GM23338 (cell line): ENCODE results near the gene UBAP2. TPM values are rescaled to one million over a fixed set of nuclear protein-coding genes. Genes with fewer than 3 reads are reported as not detected.

Source experiments
- ATAC-seq: fragments of 200-7000 bp; cut with Tn5 transposase; 3 replicates; pipeline ENCODE4 v1.9.1; 2020
- DNase-seq: peaks from one replicate; pipeline ENCODE4 v3.0.0-alpha.2; 2015; ENCODE audit warnings: low spot score
- H2AFZ ChIP-seq: fragments of 200-600 bp; sonication (generic); 2 replicates; pipeline ENCODE4 v1.8.0; 2016; ENCODE audit warnings: antibody characterized with exemption, mild to moderate bottlenecking, moderate library complexity
- H3F3A ChIP-seq: fragments of 200-600 bp; sonication (generic); replicated peaks from 2 replicates; pipeline ENCODE4 v1.8.0; 2017; ENCODE audit warnings: antibody characterized with exemption, mixed run types, low read depth
- H3K27ac ChIP-seq: fragments of 200-600 bp; sonication (generic); 2 replicates; pipeline ENCODE4 v1.6.1; 2016; ENCODE audit warnings: low read depth
- H3K27me3 ChIP-seq: fragments of 200-600 bp; sonication (generic); 2 replicates; pipeline ENCODE4 v1.8.0; 2016; ENCODE audit warnings: mild to moderate bottlenecking, mixed run types, moderate library complexity; ENCODE audit not compliant: insufficient read depth
- H3K36me3 ChIP-seq: fragments of 200-600 bp; sonication (generic); 2 replicates; pipeline ENCODE4 v1.8.0; 2016; ENCODE audit warnings: mild to moderate bottlenecking; ENCODE audit not compliant: insufficient read depth
- H3K4me1 ChIP-seq: fragments of 200-600 bp; sonication (generic); 2 replicates; pipeline ENCODE4 v1.8.0; 2016; ENCODE audit warnings: mild to moderate bottlenecking, moderate library complexity; ENCODE audit not compliant: insufficient read depth
- H3K4me2 ChIP-seq: fragments of 200-600 bp; sonication (generic); 2 replicates; pipeline ENCODE4 v1.7.1; 2017; ENCODE audit warnings: mixed run types
- H3K4me3 ChIP-seq: fragments of 200-600 bp; sonication (generic); 2 replicates; pipeline ENCODE4 v1.6.1; 2016; ENCODE audit warnings: mixed run types
- H3K79me2 ChIP-seq: fragments of 200-600 bp; sonication (generic); replicated peaks from 2 replicates; pipeline ENCODE4 v1.8.0; 2017; ENCODE audit warnings: mild to moderate bottlenecking; ENCODE audit not compliant: insufficient read depth
- H3K9me2 ChIP-seq: fragments of 200-600 bp; sonication (generic); 2 replicates; pipeline ENCODE4 v1.8.0; 2017; ENCODE audit not compliant: insufficient read depth
- H4K20me1 ChIP-seq: fragments of 200-600 bp; sonication (generic); replicated peaks from 2 replicates; pipeline ENCODE4 v1.8.0; 2017; ENCODE audit warnings: mild to moderate bottlenecking; ENCODE audit not compliant: insufficient read depth
- H3K27ac Mint-ChIP-seq: 2 replicates; pipeline ENCODE4 v1.8.0; 2020; ENCODE audit warnings: inconsistent platforms, mild to moderate bottlenecking, moderate library complexity, mixed read lengths
- H3K27me3 Mint-ChIP-seq: 3 replicates; pipeline ENCODE4 v1.8.0; 2022; ENCODE audit warnings: low read depth, mild to moderate bottlenecking, moderate library complexity, mixed read lengths, inconsistent platforms; ENCODE audit not compliant: insufficient read depth, poor library complexity
- H3K36me3 Mint-ChIP-seq: 3 replicates; pipeline ENCODE4 v1.8.0; 2021; ENCODE audit warnings: low read depth, mild to moderate bottlenecking, inconsistent platforms, moderate library complexity, mixed read lengths
- H3K4me1 Mint-ChIP-seq: 3 replicates; pipeline ENCODE4 v1.8.0; 2020; ENCODE audit warnings: mild to moderate bottlenecking, inconsistent platforms, mixed read lengths
- H3K4me3 Mint-ChIP-seq: 3 replicates; pipeline ENCODE4 v1.8.0; 2021; ENCODE audit warnings: moderate library complexity, mild to moderate bottlenecking, inconsistent platforms, mixed read lengths
- H3K9me3 Mint-ChIP-seq: 3 replicates; pipeline ENCODE4 v1.8.0; 2020; ENCODE audit warnings: moderate library complexity, mild to moderate bottlenecking, inconsistent platforms, mixed read lengths
- polyA plus RNA-seq: library from polyadenylated mRNA; unstranded; fragments of >200 nt; fragmentation: Nextera tagmentation; extraction: Ambion mirVana; gene quantifications from 2 replicates; pipeline ENCODE4 v1.2.1, GENCODE V29; 2016
- total RNA-seq: library from RNA; depleted of rRNA; stranded (reverse); fragments of >200 nt; shearing (Covaris generic); gene quantifications from 2 replicates; pipeline ENCODE4 v1.2.3, GENCODE V29; 2014
- TF ChIP-seq, protein P1 (sequence below): IDR thresholded peaks from one replicate; pipeline ENCODE4 v1.6.1; 2018; ENCODE audit warnings: antibody characterized with exemption; ENCODE audit not compliant: unreplicated experiment
- TF ChIP-seq, protein P2 (sequence below): fragments of 250-450 bp; sonication (Bioruptor Pico); IDR thresholded peaks from 2 replicates; pipeline ENCODE4 v1.5.0; 2020; ENCODE audit warnings: mild to moderate bottlenecking, moderate library complexity
- TF ChIP-seq, protein P3 (sequence below): IDR thresholded peaks from 2 replicates; pipeline ENCODE4 v1.6.1; 2016; ENCODE audit warnings: antibody characterized with exemption

Gene UBAP2
- total and polyA plus RNA-seq, 2 experiments from 2014 or later = 47.4 to 56.4 TPM

DNA sequence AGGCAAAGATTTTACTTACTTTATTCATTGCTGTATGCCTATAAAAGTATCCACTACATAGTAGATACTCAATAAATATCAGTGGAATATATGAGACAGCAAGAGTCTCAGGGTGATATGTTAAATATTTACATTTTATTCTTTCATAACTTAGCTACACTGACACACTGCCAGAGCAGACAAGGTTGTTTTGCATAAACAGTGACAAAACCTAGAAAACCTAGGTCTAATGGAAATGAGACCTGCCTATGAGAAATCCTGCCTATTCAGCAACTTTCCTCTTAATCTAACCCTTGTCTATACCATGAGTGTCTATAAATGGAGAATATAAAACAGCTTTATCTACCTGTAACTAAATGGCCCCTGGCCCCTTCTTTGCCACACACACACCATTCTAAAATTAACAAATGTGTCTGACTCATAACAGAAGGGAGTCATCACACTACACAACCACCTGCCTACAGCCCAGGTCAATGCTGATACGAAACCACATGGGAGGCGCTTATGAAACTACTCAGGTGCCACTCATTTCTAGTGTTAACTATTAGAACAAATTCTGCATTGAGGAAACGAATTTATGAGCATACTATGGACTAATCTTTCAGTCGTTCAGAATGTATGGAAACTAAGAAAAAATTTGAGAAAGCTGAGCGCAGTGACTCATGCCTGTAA lies 60.3 kb downstream of the UBAP2 start:
- no peak overlapping the region for H3K4me3 ChIP-seq
- no peaks in the 10 kb centered on the region for H3F3A ChIP-seq
- no peak overlapping the region for H2AFZ ChIP-seq
- no peak overlapping the region for H3K27ac ChIP-seq
- Mint-ChIP-seq H3K36me3 (peaks cover 34% of the 10 kb centered on the region), H3K4me3 (no peak overlapping the region), H3K9me3 (no peaks in the 10 kb centered on the region), H3K27ac (no peak overlapping the region), H3K27me3 (no peaks in the 10 kb centered on the region), H3K4me1 (no peaks in the 10 kb centered on the region)
- no peaks in the 10 kb centered on the region for H4K20me1 ChIP-seq
- TF ChIP-seq, protein P1, sequence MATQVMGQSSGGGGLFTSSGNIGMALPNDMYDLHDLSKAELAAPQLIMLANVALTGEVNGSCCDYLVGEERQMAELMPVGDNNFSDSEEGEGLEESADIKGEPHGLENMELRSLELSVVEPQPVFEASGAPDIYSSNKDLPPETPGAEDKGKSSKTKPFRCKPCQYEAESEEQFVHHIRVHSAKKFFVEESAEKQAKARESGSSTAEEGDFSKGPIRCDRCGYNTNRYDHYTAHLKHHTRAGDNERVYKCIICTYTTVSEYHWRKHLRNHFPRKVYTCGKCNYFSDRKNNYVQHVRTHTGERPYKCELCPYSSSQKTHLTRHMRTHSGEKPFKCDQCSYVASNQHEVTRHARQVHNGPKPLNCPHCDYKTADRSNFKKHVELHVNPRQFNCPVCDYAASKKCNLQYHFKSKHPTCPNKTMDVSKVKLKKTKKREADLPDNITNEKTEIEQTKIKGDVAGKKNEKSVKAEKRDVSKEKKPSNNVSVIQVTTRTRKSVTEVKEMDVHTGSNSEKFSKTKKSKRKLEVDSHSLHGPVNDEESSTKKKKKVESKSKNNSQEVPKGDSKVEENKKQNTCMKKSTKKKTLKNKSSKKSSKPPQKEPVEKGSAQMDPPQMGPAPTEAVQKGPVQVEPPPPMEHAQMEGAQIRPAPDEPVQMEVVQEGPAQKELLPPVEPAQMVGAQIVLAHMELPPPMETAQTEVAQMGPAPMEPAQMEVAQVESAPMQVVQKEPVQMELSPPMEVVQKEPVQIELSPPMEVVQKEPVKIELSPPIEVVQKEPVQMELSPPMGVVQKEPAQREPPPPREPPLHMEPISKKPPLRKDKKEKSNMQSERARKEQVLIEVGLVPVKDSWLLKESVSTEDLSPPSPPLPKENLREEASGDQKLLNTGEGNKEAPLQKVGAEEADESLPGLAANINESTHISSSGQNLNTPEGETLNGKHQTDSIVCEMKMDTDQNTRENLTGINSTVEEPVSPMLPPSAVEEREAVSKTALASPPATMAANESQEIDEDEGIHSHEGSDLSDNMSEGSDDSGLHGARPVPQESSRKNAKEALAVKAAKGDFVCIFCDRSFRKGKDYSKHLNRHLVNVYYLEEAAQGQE = no peak
- TF ChIP-seq, protein P2, sequence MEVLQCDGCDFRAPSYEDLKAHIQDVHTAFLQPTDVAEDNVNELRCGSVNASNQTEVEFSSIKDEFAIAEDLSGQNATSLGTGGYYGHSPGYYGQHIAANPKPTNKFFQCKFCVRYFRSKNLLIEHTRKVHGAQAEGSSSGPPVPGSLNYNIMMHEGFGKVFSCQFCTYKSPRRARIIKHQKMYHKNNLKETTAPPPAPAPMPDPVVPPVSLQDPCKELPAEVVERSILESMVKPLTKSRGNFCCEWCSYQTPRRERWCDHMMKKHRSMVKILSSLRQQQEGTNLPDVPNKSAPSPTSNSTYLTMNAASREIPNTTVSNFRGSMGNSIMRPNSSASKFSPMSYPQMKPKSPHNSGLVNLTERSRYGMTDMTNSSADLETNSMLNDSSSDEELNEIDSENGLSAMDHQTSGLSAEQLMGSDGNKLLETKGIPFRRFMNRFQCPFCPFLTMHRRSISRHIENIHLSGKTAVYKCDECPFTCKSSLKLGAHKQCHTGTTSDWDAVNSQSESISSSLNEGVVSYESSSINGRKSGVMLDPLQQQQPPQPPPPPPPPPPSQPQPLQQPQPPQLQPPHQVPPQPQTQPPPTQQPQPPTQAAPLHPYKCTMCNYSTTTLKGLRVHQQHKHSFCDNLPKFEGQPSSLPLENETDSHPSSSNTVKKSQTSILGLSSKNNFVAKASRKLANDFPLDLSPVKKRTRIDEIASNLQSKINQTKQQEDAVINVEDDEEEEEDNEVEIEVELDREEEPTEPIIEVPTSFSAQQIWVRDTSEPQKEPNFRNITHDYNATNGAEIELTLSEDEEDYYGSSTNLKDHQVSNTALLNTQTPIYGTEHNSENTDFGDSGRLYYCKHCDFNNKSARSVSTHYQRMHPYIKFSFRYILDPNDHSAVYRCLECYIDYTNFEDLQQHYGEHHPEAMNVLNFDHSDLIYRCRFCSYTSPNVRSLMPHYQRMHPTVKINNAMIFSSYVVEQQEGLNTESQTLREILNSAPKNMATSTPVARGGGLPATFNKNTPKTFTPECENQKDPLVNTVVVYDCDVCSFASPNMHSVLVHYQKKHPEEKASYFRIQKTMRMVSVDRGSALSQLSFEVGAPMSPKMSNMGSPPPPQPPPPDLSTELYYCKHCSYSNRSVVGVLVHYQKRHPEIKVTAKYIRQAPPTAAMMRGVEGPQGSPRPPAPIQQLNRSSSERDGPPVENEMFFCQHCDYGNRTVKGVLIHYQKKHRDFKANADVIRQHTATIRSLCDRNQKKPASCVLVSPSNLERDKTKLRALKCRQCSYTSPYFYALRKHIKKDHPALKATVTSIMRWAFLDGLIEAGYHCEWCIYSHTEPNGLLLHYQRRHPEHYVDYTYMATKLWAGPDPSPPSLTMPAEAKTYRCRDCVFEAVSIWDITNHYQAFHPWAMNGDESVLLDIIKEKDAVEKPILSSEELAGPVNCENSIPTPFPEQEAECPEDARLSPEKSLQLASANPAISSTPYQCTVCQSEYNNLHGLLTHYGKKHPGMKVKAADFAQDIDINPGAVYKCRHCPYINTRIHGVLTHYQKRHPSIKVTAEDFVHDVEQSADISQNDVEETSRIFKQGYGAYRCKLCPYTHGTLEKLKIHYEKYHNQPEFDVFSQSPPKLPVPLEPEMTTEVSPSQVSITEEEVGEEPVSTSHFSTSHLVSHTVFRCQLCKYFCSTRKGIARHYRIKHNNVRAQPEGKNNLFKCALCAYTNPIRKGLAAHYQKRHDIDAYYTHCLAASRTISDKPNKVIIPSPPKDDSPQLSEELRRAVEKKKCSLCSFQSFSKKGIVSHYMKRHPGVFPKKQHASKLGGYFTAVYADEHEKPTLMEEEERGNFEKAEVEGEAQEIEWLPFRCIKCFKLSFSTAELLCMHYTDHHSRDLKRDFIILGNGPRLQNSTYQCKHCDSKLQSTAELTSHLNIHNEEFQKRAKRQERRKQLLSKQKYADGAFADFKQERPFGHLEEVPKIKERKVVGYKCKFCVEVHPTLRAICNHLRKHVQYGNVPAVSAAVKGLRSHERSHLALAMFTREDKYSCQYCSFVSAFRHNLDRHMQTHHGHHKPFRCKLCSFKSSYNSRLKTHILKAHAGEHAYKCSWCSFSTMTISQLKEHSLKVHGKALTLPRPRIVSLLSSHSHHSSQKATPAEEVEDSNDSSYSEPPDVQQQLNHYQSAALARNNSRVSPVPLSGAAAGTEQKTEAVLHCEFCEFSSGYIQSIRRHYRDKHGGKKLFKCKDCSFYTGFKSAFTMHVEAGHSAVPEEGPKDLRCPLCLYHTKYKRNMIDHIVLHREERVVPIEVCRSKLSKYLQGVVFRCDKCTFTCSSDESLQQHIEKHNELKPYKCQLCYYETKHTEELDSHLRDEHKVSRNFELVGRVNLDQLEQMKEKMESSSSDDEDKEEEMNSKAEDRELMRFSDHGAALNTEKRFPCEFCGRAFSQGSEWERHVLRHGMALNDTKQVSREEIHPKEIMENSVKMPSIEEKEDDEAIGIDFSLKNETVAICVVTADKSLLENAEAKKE (CRISPR knock-in tag) = no peak
- TF ChIP-seq, protein P3, sequence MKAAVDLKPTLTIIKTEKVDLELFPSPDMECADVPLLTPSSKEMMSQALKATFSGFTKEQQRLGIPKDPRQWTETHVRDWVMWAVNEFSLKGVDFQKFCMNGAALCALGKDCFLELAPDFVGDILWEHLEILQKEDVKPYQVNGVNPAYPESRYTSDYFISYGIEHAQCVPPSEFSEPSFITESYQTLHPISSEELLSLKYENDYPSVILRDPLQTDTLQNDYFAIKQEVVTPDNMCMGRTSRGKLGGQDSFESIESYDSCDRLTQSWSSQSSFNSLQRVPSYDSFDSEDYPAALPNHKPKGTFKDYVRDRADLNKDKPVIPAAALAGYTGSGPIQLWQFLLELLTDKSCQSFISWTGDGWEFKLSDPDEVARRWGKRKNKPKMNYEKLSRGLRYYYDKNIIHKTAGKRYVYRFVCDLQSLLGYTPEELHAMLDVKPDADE = no peak
- H3K36me3 ChIP-seq = peaks cover 31% of the 10 kb centered on the region; the same call in 1 of the 2 replicates
- ATAC-seq (no peak), DNase-seq (no peak)
- no peaks in the 10 kb centered on the region for H3K27me3 ChIP-seq
- H3K9me2 ChIP-seq = no peaks in the 10 kb centered on the region
- H3K4me1 ChIP-seq = no peaks in the 10 kb centered on the region
- no peak overlapping the region for H3K4me2 ChIP-seq
- 0 out of 2 replicates have a peak, but pooled peaks cover 22% of the 10 kb centered on the region for H3K79me2 ChIP-seq
